Mononuclear cell (primary cell): ENCODE measurements around the gene KCNMB4. TPM values are rescaled to one million over a fixed set of nuclear protein-coding genes. Genes with fewer than 3 reads are reported as not detected.

Experiments used
- H3K27me3 ChIP-seq: 2 replicates; pipeline ENCODE4 v1.6.0; 2011; ENCODE audit warnings: low read length, control low read depth; ENCODE audit not compliant: insufficient read depth
- H3K4me1 ChIP-seq: 2 replicates; pipeline ENCODE4 v1.5.1; 2011; ENCODE audit warnings: mild to moderate bottlenecking, low read length, control low read depth; ENCODE audit not compliant: insufficient read depth
- H3K4me3 ChIP-seq: 2 replicates; pipeline ENCODE4 v1.5.1; 2011; ENCODE audit warnings: mild to moderate bottlenecking, low read length, moderate library complexity
- H3K9me3 ChIP-seq: 2 replicates; pipeline ENCODE4 v1.5.1; 2011; ENCODE audit warnings: low read depth, mild to moderate bottlenecking, control low read depth, low read length
- total RNA-seq: library from RNA; depleted of rRNA; stranded (reverse); fragments of >200 nt; gene quantifications from one replicate; pipeline ENCODE4 v1.2.3, GENCODE V29; 2012

The KCNMB4 gene
- total RNA-seq, 1 donor, result 0.63 TPM

GRCh38 chr12:70398002-70398401, 31.9 kb downstream of the KCNMB4 start:
- H3K27me3 ChIP-seq, result no peaks in the 10 kb centered on the region
- H3K4me1 ChIP-seq, result no peaks in the 10 kb centered on the region
- H3K9me3 ChIP-seq, result no peaks in the 10 kb centered on the region
- no peak overlapping the region for H3K4me3 ChIP-seq

GRCh38 chr12:70398862-70399261, 32.8 kb downstream of the KCNMB4 start:
- Histone ChIP-seq H3K4me1 (no peaks in the 10 kb centered on the region), H3K9me3 (no peaks in the 10 kb centered on the region), H3K4me3 (no peak overlapping the region), H3K27me3 (no peaks in the 10 kb centered on the region)

- no peaks in the 10 kb centered on the region for H3K4me1 ChIP-seq
- H3K9me3 ChIP-seq, result no peaks in the 10 kb centered on the region
- H3K4me3 ChIP-seq, result no peak overlapping the region
- H3K27me3 ChIP-seq, result no peaks in the 10 kb centered on the region
Observed at GRCh38 chr12:70399311-70399710, 33.2 kb downstream of the KCNMB4 start.

- no peaks in the 10 kb centered on the region for H3K9me3 ChIP-seq
- no peak overlapping the region for H3K4me3 ChIP-seq
- no peaks in the 10 kb centered on the region for H3K27me3 ChIP-seq
- no peaks in the 10 kb centered on the region for H3K4me1 ChIP-seq
Observed at GRCh38 chr12:70400124-70400523, 34.0 kb downstream of the KCNMB4 start.

- Histone ChIP-seq H3K4me3 (no peak overlapping the region), H3K9me3 (no peaks in the 10 kb centered on the region), H3K27me3 (no peaks in the 10 kb centered on the region)
Observed at GRCh38 chr12:70402597-70402996, 36.5 kb downstream of the KCNMB4 start.

GRCh38 chr12:70403826-70404225, 37.7 kb downstream of the KCNMB4 start:
- no peaks in the 10 kb centered on the region for H3K9me3 ChIP-seq
- no peaks in the 10 kb centered on the region for H3K4me1 ChIP-seq
- H3K27me3 ChIP-seq, result no peaks in the 10 kb centered on the region
- H3K4me3 ChIP-seq, result no peak overlapping the region

More at GRCh38 chr12:70402597-70402996, 36.5 kb downstream of the KCNMB4 start:
- no peaks in the 10 kb centered on the region for H3K4me1 ChIP-seq

GRCh38 chr12:70408004-70408790, 42.1 kb downstream of the KCNMB4 start:
- H3K9me3 ChIP-seq, result no peaks in the 10 kb centered on the region
- no peaks in the 10 kb centered on the region for H3K27me3 ChIP-seq

GRCh38 chr12:70415987-70416386, 49.9 kb downstream of the KCNMB4 start:
- no peak overlapping the region for H3K4me3 ChIP-seq
- no peaks in the 10 kb centered on the region for H3K27me3 ChIP-seq
- no peaks in the 10 kb centered on the region for H3K4me1 ChIP-seq
- no peaks in the 10 kb centered on the region for H3K9me3 ChIP-seq

More at GRCh38 chr12:70408004-70408790, 42.1 kb downstream of the KCNMB4 start:
- no peaks in the 10 kb centered on the region for H3K4me1 ChIP-seq
- H3K4me3 ChIP-seq, result no peak overlapping the region

GRCh38 chr12:70417121-70417520, 51.0 kb downstream of the KCNMB4 start:
- Histone ChIP-seq H3K9me3 (no peaks in the 10 kb centered on the region), H3K4me3 (no peak overlapping the region), H3K27me3 (no peaks in the 10 kb centered on the region), H3K4me1 (no peaks in the 10 kb centered on the region)

GRCh38 chr12:70418101-70418500, 52.0 kb downstream of the KCNMB4 start:
- Histone ChIP-seq H3K9me3 (no peaks in the 10 kb centered on the region), H3K4me1 (no peaks in the 10 kb centered on the region), H3K4me3 (no peak overlapping the region), H3K27me3 (no peaks in the 10 kb centered on the region)

GRCh38 chr12:70422631-70423030, 56.5 kb downstream of the KCNMB4 start:
- Histone ChIP-seq H3K4me1 (no peaks in the 10 kb centered on the region), H3K4me3 (no peak overlapping the region), H3K9me3 (no peaks in the 10 kb centered on the region), H3K27me3 (no peaks in the 10 kb centered on the region)

- no peaks in the 10 kb centered on the region for H3K27me3 ChIP-seq
- no peaks in the 10 kb centered on the region for H3K9me3 ChIP-seq
Observed at GRCh38 chr12:70426620-70427019, 60.5 kb downstream of the KCNMB4 start.

GRCh38 chr12:70427611-70428010, 61.5 kb downstream of the KCNMB4 start:
- Histone ChIP-seq H3K27me3 (no peaks in the 10 kb centered on the region), H3K9me3 (no peaks in the 10 kb centered on the region), H3K4me1 (no peaks in the 10 kb centered on the region), H3K4me3 (no peak overlapping the region)

More at GRCh38 chr12:70426620-70427019, 60.5 kb downstream of the KCNMB4 start:
- Histone ChIP-seq H3K4me1 (no peaks in the 10 kb centered on the region), H3K4me3 (no peak overlapping the region)

GRCh38 chr12:70430400-70430799, 64.3 kb downstream of the KCNMB4 start:
- no peaks in the 10 kb centered on the region for H3K4me1 ChIP-seq
- H3K9me3 ChIP-seq, result no peaks in the 10 kb centered on the region
- H3K4me3 ChIP-seq, result no peak overlapping the region
- no peaks in the 10 kb centered on the region for H3K27me3 ChIP-seq

- Histone ChIP-seq H3K4me1 (no peaks in the 10 kb centered on the region), H3K4me3 (no peak overlapping the region), H3K27me3 (no peaks in the 10 kb centered on the region), H3K9me3 (no peaks in the 10 kb centered on the region)
Observed at GRCh38 chr12:70436836-70437235, 70.7 kb downstream of the KCNMB4 start.

GRCh38 chr12:70443062-70443673, 77.1 kb downstream of the KCNMB4 start:
- Histone ChIP-seq H3K27me3 (no peaks in the 10 kb centered on the region), H3K9me3 (no peaks in the 10 kb centered on the region), H3K4me3 (no peak overlapping the region), H3K4me1 (no peaks in the 10 kb centered on the region)
